Measurements from ENCODE around the gene EXOC6B. TPM values are rescaled to one million over a fixed set of nuclear protein-coding genes. Genes with fewer than 3 reads are reported as not detected.
"Not testable (repeated sequence)": the region's sequence is repeated elsewhere in the genome, so short reads cannot be mapped to it uniquely, and the experiment has no call there.

Gene EXOC6B
- total RNA-seq, 1 donor from 2014 or later: 31.6 TPM

DNA sequence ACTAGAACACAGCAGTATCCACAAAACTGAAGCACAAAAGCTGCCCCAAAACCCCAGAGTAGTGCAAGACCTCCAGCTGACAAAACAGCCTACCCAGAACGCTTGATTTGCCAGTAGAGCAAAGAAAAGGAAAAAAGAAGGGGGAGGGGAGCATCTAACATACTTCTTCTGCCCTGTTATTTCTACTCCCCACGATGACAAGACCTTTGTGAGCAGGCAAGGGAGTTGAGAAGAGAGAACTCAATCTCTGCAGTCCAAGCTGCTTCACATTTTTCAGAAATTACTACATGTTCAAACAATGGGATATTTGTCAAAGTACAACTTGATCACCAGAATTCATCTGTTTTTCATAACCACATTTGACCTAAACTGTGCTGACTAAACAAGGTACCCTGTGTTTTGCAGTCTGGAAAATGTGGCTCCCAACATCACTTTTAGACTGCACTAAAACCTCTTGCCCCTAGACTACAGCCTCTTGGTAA is 286.7 kb downstream of the EXOC6B start:
- ATAC-seq: no peak

DNA sequence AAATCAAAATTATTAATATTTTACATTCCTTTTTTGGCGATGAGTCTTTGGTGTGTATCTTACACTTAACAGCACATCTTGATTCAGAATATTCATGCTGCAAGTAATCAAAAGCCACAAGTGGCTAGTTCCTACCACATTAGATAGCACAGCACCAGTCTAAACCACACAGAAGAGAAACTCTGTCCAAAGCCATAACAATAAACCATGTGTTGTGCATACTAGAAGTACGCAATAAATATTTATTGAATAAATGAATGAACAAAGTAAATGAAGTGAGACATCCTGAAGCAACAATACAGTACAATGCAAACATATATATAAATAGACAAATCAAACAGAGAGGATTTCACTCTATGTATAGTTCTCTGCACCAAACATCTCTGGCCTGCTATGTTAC is 287.3 kb downstream of the EXOC6B start:
- no peak for ATAC-seq

DNA sequence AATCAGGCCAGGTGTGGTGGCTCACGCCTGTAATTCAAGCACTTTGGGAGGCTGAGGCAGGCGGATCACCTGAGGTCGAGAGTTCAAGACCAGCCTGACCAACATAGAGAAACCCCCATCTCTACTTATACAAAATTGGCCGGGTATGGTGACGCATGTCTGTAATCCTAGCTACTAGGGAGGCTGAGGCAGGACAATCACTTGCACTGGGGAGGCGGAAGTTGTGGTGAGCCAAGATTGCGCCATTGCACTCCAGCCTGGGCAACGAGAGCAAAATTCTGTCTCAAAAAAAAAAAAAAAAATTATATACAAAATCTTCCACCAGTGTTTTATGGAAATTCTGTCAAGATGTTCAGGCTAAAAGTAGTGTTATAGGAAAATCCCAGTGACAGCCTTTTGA is 290.2 kb downstream of the EXOC6B start:
- ATAC-seq: not testable (repeated sequence)

DNA sequence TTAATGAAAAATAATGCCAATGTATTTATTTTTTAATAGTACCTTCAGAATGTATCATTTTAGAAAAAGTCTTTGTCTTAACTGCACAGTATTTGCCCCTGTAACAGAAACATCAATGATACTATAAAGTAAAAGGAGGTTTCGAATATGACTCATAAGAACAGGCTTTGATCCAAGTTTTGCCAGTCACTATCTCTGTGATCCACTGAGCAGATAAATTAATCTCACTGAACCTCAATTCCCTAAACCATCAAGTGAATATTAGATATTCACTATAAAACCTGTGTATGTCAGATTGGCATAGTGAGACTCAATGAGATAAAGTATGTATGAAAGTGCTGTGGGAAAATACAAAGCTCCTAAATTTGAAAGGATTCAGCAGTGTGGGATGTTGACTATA is 292.1 kb downstream of the EXOC6B start:
- ATAC-seq: no peak

DNA sequence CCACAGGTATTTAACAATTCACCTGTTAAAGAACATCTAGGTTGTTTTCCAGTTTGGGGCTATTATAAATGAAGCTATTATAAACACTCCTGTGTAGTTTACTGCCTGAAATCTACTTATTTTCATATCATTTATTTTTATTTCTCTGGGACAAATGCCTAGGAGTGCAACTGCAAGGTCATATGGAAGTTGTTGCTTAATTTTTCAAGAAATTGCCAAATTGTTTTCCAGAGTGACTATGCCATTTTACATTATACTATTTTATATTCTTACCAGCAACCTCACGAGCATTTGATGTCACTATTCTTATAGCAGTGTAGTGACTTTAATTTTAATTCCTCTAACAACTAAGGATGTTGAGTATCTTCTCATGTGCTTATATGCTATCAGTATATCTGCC is 298.4 kb downstream of the EXOC6B start:
- no peak for ATAC-seq

DNA sequence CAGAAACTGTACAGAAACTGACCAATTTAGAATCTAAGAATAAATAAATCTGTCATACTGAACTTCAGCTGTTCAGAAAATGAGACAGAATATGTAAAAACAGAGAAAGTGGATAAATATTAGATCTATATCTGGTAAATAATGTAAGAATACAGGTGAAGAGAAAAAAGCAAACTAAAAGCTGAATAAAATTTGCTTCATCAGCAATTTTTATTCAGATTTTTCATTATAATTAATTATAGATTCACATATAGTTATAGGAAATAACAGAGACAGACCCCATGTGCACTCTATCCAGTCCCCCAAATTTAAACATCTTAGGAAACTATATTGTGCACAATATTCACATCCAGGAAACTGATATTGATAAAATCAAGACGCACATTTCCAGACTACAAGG is 299.2 kb downstream of the EXOC6B start:
- no peak for ATAC-seq

DNA sequence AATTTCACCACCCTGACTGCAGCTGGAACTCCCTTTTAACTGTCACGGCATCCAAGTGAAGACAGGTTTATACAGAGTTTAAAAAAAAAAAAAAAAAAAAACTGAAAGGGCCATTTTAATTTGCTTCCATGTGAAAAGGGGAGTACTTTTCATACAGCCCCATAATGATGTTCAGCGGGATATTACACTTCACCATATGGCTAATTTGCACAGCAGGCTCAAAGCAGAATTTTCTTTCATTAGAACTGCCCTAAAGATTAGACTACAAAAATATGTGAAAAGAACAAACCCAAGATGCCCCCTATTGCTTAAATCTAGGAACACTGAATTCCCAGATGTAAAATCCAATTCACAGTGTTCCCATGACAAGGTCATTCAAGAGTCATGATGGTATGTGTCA is 301.8 kb downstream of the EXOC6B start:
- no peak for ATAC-seq

DNA sequence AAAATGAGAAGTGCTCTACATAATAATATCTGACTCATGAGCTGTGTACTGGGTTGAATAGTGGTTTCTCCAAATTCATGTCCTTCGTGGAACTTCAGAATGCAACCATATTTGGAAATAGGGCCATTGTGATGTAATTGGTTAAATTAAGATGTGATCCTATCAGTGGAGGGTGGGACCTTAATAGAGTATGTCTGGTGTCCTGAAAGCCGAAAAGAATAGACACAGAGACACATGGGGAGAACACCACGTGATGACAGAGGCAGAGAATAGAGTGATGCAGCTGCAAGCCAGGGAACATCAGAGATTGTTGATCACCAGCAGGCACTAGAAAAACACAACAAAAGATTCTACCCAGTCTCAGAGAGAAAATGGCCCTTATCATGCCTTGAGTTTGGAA is 310.1 kb downstream of the EXOC6B start:
- no peak for ATAC-seq

DNA sequence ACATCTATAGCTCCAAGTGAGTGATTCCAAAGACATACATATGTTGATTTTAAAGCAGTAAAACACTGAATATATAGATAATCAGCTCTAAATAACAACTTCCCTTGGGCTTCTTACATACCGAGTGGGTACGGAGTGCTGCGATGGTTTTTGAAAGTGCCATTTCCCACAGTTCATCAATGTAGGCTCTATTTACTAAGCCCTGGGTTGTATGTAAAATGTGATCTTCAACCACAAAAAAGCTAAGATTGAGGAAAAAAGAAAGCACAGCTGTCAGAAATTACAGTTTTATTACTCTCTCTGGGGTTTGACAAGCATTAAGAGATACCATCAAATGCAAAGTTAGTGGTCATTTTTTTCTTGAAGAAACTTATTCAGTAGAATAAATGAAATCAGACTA is 312.8 kb downstream of the EXOC6B start:
- no peak for ATAC-seq

DNA sequence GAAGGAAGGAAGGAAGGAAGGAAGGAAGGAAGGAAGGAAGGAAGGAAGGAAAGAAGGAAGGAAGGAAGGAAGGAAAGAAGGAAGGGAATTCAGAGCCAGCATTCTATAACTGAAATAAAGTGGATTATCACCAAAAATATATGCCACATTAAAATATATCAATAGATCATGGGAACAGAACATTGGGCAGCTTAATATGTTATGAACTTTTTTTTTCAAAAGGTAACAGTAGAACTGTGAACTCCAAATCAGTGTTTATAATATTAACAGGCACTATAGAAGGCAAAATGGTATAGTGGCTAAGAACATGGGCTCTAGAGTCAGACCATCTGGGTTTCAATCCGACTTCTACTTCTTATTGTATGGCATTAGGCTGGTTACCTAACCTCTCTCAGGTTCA is 313.5 kb downstream of the EXOC6B start:
- ATAC-seq: no peak

DNA sequence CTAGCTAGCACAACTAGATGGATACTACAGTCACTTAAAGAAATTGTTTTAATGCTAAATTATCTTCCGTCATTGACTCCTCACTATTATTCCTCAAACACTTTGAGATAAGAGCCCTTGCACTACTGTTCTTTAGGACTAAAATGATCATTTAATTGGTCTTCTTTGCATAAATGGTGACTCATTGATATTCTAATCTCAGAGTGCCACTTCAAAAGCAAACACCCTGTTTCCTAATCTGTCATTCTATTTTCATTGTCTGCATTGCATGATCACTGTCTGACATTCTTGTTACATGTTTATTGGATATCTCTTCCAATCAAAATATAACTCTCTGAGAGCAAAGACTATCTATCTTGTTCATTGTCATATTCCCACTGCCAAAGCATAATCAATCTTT is 313.9 kb downstream of the EXOC6B start:
- no peak for ATAC-seq

DNA sequence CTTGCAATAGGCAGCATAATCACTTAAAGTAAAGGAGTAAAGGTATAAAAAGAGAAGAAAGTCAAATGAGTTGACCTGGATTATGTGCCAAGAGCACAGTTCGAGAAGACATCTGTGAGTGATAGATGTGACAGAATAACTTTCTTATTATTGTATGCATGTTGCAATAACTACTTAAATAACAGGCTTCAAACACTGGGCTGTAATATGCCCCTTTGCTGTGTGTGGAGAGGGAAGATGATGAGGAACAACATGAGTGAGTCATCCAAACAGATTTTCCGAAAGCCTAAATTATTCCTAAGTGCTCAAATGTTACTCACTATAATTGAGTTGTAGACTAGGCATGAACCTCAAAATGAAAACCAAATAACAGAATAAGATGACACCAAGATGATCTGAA is 328.1 kb downstream of the EXOC6B start:
- ATAC-seq: no peak

DNA sequence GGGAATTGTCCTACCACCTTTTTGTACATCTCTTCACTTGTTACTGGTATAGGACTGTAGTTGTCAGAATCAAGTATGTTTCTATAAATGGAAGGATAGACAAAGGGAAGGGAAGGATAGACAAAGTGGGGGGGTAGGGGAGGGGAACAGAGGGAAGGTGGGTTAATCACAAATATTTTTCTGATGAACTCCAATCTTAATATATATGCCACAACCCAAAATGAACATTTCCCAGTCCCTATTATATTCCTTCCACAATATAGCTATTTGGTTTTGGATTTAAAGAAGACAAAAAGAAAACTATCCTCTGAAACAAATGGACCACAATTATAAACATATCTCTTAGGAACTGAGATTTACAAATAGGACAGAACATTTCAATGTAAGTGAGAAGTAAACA is 329.4 kb downstream of the EXOC6B start:
- ATAC-seq: no peak

DNA sequence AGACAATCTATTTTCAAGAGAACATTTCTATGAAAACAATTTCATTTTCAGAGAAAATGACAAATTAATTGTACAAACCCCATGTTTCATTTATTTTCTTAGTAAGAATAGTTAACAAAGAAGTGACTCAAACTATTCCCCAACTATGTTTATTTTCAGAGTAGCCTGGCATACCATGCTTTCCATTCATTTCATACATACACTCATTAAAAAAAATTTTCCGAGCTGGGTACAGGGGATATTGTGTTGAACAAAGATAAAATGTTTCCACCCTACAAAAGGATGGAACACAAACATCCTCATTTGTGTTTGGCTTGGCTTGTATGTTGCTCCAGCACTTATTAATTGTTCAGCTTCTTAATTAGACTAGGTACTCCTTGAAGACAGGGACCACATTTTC is 331.4 kb downstream of the EXOC6B start:
- no peak for ATAC-seq

DNA sequence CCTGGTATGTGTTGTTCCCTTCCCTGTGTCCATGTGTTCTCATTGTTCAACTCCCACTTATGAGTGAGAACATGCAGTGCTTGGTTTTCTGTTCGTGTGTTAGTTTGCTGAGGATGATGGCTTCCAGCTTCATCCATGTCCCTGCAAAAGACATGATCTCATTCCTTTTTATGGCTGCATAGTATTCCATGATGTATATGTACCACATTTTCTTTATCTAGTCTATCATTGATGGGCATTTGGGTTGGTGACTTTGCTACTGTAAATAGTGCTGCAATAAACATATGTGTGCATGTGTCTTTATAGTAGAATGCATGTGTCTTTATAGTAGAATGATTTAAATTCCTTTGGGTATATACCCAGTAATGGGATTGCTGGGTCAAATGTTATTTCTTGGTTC is 341.2 kb downstream of the EXOC6B start:
- not testable (repeated sequence) for ATAC-seq

DNA sequence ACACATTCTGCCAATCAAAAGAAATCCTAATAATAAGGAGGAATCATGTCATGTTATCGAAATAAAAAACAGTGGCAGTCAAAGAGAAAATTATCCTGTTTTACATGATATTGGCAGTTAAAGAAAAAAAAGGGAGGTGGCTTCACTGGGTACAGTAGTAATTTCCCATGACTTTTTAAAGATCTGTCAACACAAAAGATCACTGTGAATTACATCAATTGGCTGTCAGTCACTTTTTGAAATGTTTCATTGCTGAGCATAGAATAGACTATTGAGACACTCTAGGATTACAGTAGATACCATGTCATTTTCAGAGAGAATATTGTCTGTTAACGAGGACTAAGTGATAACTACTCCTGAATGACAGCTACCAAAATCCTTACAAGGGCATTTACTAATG is 342.5 kb downstream of the EXOC6B start:
- no peak for ATAC-seq

DNA sequence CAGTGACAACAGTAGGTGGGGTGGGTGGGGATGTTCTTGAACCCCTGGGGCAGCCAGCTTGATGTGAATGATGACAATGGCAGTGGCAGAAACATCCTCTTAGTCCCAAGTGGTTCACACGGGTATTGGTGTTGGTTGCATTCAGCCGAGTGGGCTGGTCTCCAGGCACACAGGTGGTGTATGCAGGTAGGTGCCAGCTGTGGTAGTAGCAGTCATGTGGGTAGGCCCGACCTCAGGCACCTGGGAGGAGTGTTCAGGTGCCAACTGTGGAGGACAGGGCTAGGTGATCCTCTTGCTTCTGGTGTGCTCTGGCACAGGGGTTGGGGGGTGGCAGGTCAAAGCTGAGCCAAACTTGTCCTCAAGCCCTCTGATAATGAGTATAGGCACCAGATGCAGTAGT is 350.6 kb downstream of the EXOC6B start:
- ATAC-seq: no peak

DNA sequence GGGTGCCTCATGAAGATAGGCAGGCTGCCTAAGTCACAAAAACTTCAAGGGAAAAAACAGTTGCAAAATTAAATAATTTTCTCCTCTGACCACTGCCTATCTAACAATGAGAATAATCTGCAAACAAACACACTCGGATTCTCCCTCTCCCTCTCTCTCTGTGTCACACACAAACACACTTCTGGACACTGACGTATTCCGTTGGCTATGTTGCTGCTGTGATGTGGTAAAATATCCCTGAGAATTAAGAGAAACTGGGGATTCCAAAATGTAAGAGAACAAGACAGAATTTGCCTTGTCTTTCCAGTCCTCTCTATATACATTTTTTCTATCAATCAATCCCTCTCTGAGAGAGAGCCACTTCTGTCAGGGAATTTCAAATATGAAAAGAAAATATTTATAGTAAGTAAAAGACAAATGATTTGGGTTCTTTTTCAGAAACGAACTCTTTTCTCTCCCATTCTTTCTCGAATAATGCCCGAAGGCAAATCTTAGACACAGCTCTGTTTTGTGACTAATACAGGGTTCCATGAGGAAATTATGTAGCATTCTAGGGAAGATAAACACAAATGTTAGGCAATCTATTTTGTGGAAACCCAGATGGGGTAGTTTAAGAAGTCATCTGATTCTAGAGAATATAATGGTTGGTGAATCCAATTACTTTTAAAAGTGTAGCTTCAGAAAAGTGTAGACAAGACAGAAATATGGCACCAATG is 367.9 kb downstream of the EXOC6B start:
- ATAC-seq: no peak

DNA sequence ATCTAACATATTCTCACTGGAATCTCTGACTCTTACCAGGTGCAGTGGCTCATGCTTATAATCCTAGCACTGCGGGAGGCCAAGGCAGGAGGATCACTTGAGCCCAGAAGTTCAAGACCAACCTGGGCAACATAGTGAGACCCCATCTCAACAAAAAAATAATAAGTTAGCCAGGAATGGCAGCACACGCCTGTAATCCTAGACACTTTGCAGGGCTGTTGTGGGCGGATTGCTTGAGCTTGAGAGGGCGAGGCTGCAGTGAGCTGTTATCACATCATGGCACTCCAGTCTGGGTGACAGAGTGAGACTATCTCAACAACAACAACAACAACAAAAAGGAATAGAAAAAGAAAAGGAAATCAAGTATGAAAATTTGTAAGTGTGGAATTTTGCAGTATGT is 371.6 kb downstream of the EXOC6B start:
- ATAC-seq: no peak

DNA sequence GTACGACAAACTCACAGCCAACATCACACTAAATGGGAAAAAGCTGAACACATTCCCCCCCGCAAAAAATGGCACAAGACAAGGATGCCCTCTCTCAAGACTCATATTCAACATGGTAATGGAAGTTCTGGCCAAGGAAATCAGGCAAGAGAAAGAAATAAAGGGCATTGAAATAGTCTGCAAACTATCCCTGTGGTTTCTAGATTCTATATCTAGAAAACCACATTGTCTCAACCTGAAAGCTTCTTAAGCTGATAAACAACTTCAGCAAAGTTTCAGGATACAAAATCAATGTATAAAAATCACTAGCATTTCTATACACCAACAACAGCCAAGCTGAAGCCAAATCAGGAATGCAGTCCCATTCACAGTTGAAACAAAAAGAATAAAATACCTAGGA is 383.6 kb downstream of the EXOC6B start:
- no peak for ATAC-seq

DNA sequence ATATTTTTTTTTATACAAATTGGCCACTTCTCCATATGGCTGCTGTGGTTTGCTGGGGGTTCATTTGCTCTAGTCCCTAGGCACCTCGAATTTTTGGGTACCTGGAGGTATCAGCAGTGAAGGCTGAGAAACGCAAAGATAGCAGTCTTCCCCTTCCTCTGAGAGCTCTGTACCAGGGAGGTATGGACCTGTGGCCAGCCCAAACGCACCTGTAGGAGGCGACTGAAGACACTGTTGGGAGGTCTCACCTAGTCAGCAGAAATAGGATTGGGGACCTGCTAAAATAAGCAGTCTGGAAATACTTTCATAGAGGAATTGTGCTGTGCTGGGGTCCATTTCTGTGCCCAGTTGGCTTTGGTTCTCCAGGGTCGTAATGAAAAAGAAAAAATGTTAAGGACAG is 385.9 kb downstream of the EXOC6B start:
- no peak for ATAC-seq

DNA sequence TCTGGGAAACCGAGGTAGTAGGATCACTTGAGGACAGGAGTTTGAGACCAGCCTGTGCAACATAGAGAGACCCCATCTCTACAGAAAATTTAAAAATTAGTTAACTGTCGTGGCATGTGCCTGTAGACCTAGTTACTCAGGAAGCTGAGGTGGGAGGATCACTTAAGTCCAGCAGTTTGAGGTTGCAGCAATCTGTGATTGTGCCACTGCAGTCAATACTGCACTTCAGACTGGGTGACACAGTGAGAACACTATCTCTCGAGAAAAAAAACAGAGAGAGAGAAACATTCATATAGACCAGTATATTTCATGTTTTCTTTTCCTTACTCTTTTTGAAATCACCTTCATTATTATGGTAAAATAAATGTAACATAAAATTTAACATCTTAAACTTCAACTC is 387.5 kb downstream of the EXOC6B start:
- ATAC-seq: no peak

DNA sequence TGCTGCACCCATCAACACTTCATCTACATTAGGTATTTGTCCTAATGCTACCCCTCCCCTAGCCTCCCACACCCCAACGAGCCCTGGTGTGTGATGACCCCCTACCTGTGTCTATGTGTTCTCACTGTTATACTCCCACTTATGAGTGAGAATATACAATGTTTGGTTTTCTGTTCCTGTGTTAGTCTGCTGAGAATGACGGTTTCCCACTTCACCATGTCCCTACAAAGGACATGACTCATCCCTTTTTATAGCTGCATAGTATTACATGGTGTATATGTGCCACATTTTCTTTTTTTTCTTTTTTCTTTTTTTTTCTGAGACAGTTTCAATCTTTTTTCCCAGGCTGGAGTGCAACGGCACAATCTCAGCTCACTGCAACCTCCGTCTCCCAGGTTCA is 394.1 kb downstream of the EXOC6B start:
- no peak for ATAC-seq

DNA sequence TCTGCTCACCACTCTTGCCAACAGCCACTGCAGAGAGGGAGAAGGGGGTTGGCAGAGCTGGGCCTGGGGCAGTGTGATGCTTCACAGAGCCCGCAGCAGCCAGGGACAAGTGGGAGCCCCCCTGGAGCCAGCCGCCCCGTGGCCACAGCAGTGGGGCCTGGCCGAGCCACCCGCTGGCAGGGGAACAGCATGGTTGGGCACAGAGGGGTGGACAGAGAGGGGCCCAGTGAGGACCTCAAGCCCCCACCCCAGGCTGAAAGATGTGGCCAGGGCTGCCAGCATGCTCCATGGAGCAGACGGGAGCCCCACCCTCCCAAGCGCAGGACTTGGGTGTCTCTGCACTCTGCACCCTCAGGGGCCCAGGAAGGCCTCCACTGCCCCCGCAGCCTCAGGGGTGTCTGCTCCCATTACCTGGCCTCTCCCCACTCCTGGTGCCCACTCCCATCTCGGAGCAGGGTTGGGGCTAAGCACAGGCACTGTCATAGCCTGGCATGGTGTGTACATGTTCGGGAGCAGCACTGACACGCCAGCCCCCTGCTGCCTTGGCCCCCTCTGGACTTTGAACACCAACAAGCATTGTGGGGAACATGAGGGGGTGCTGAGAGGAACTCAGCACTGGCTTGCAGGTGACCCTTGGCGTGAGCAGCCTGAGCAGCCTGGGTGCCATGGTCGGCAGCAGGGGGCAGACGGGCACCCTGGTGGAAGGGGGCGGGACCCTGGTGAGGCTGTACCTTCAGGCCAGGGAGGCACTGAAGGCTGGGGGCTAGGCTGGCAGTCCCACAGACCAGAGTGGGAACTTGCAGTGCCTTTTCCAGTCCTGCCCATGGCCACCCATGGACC is 398.6 kb downstream of the EXOC6B start:
- peak; percentile 10 for ATAC-seq

All from esophagus mucosa (tissue), 1 donor.